HG03558 (cell line): ENCODE results near the gene ABCA4.

Source experiments
- ATAC-seq: cut with Tn5 transposase; IDR thresholded peaks from one replicate; pipeline ENCODE4 v1.9.1; 2021; ENCODE audit warnings: moderate number of reproducible peaks; ENCODE audit not compliant: unreplicated experiment; ENCODE audit errors: extremely low read depth

ABCA4 gene

DNA sequence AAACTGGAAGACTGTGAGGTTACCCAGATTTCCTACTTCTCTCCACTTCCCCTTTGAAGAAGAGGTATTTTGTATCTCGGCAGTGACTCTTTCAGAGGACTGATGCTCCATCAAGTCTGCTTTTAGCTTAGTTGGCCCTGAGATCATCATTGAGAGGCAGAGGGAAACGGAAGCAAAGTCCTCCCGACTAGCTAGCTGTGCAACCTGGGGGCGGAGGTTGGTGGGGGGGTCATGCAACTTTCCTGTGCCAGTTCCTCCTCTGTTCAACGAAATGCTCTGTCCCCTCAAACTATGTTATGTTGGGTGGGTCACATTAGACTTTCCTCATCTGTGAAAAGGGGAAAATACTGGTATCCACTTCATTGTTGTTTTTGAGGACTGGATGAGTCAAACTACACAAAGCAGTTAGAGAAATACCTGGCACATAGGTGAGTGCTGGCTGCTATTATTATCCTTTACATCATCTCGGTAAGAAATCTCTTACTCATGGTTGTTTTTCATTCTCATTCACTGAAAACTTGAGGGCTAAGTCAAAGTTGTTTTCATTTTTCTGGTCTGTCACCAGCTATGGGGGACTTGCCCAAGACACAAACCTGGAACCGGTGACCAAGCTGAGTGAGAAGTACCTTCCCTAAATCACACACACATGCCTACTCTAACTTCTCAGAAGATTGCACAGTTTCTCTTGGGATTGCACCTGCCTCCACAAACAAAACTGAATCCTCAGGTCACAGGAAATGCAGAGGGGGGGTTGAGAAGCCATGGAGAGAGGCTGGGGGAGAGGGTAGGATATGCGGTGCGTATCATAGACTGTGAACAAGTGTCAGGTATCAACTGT is 83.3 kb downstream of the ABCA4 start:
- peak; percentile 41 for ATAC-seq

DNA sequence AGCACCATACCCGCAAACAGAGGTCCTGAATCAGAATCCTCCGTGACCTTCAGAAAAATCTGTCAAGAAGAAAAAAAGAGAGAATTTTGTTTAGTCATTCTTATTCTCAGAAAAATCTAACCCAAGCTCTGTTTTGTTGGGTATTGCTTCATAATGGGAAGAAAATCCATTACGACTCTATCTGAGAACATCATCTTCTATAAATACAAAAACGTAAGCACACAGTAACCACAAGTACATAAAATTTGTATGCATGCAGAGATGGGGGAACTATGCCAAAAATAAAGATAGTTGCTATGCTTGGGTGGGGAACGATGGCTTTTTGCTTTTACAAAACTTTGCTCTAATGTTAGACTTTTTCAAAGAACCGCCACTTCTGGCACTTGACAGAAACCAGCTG is 84.2 kb downstream of the ABCA4 start:
- ATAC-seq = no peak

DNA sequence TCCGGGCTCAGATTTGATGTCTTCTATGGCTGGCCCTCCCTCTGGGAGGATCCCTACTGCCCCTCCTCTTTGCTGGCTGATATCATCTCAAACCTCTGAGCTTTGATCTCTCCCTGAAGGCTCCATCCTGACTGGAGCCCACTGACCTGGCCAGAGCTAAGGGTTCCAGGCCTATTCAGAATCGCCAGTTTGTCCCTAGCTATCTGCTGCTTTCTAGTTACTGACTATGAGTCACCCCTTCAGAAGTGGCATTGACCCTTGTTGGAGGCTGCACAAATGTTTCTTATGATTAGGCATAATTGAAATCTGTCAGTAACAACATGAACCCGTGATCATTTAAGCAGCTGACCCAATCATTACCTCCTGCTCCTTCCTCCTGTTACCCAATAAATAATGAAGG is 87.1 kb downstream of the ABCA4 start:
- ATAC-seq = no peak

DNA sequence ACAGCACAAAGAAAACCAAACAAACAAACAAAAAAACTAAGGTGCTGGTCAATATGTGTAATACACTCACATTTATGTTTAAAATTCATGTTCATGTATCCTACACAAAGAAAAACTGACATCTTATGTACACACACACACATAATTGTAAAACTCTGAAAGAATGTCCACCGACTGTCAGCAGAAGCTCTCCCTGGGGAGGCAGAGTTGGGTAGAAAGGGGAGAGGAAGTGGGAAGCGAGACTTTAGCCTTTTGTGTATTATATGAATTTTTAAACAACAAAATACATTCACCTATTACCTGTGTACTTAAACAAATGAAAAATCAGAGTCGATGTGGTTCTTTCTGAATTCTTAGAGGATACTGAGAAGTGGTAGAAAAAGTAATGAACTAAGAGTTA is 88.3 kb downstream of the ABCA4 start:
- ATAC-seq = no peak

DNA sequence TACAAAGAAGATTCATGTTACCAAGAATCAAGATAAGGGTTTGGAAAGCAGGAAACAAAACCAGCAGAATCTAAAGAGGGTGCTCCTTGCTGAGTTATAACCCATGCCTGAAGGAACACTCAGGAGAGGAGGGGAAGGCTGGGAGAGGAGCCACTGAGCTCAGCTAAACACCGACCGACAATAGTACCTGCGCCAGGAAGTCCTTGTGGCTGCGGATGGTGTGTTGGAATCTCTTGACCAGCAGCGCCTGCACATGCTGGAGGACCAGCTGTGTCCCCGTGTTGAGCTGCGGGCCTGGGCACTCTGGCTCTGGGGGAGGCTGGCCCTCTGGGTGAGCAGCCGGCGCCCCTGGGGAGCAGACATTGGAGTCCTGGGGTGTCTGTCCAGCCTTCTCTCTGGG is 89.4 kb downstream of the ABCA4 start:
- ATAC-seq = no peak

DNA sequence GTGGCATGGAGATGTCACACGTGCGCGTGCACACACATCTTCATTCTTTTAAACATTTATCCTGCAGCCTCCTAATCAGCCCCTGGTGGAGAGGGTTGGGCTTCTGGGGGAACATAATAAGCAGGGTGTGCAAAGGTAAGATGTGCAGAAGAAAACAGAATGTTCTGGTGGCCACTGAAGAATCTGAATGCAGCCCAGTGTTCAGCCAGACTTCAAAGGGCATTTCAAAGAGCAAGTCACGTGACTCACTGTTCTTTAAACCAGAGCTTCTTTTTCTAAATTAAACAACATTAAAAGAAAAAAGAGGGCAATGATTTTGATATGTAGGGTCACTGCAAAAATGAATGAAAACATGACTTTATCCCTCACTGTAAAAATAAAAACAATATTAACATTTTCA is 89.8 kb downstream of the ABCA4 start:
- ATAC-seq = no peak

DNA sequence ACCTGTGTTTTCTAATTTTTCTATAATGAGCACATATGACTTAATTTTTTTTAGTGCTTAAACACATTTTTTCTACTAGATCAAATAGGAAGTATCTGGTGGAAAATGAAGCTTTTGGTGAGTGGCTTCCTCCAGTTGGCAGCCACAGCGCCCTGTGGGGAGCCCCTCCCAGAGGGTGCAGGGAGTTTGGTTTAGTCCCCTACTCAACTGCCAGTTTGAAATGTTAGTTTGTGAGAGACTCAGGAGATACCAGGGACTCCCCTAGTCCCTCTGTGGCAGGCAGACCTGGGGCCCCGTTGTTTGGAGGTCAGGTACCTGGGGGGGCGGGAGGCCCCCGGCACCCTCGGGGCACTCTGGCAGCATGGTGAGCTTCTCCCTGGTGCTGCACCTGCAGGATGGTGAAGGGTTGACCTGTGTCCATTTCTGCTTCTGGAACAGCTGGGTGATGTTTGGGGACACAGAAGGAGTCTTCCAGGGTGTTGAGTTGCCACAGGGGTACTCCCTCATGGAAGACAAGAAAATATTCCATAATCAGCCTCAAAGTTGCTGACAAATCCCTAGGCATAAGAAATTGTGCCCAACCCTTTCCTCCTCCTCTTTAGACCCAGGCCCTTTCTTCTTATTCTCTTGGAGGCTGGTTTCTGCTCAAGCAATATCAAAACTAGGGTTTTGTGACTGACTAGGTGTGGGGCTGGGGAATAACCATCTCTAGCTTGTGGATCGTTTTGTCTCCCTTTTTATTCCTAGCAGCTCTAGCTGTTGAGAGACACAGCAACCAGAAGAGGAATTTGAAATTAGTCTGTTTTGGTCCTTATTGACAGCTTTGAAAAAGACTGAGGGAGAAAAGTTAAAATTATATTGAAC is 91.6 kb downstream of the ABCA4 start:
- no peak for ATAC-seq

DNA sequence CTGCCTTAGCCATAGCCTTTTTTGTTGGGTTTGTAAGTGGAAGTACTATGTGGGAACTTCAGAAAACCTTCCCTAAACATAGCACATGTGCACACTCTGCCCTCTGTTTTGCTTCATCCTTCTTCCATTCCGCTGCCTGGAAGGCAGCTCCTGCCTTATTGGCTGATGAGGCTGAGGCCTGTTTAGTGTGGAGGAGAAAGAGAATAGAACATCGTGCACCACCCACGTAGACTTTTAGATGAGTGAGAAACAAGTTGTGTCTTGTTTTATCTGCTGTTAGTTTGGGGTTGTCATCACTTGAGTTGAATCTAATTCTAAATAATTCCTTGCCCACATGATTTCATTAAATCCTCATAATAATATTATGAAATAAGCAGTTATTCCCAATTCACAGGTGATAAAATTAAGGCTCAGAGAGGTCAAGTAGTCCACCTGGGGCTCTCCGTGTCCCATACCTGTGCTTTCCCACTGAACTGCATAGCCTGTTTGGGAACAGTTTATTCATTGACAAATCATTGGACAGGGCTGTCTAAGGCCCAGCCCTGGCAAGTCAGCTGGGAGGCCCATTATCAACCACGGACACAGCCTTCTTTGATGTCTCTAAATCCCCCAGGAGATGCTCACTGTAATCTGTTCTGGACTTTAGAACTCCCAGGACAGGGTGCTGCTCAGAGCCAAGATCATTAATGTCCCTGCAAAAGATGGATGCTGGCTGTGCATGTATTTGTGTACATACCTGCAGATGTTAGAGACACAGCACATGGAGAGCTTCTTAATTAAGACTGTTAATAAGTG is 93.0 kb downstream of the ABCA4 start:
- no peak for ATAC-seq

DNA sequence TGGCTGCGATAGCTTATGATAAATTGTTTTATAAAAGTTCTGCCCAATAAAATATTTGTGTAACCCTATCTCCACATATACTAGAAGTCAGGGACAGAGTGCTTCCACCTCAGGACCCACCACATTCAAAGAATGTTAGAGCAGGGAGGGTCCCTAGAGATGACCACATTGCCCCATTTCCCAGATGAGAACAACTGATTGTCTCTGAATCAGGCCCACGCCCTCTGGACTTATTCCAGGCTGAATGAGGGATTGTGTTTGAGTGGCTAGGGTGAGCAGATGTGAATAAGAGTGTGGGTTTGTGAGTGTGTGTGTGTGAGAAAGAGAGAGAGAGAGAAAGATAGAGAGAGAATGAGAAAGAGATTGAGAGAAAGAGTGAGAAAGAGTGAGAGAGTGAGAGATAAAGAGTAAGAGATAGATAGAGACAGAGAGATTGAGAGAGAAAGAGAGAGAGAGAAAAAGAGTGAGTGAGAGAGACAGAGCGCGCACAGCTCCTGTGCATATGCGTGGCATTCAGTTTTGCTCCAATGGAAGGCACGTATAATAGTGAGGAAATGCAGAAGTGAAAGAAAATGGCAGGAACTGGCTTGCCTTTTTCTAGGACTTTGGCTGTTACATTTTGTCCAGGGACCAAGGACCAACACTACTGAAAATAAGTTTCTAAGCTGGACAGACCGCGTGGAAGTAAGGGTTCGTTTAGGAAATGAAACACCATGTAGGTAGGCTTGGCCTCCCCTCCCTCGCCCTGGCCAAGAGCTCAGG is 94.1 kb downstream of the ABCA4 start:
- ATAC-seq = no peak

DNA sequence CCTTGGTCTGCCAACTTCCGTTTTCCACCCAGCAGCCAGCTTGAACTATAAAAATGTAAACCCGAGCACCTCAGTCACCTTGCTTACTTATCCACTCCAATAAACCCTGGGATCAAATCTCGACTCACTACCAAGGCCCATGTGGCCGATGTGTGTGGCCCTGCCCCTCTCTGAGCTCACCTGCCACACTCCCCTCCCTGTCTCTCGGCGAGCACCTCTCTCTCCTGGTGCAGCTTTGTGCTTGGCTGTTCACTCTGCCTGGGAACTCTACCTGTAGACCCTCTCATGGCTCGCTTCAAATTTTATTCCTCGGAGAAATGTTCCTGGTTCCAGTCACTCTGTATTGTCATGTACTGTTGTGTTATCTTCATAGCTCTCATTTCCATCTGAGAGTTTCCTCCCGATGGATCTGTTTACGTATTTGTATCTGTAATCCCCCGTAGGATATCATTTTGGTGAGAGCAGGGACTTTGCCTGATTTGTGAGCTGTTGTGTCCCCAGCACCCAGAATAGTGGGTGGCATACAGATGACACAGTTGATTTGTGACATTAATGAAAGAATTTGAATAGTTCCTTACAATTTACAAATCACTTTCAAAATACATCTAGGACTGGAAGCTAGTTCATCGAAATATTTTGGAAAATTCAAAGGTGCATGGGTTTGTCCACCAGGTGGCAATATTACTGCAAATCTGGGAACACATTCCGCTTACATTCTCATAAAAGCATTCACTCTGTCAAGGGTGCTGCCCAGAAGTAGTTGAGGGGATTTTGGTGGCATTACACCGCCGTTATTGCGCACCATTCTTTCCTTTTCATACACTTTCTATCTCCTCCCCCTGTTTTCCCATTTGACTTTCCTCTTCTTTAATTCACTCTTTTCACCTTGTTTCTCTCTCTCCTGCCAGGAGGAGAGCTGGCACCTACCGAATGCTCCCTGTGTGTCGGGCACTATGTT is 95.3 kb downstream of the ABCA4 start:
- no peak for ATAC-seq

DNA sequence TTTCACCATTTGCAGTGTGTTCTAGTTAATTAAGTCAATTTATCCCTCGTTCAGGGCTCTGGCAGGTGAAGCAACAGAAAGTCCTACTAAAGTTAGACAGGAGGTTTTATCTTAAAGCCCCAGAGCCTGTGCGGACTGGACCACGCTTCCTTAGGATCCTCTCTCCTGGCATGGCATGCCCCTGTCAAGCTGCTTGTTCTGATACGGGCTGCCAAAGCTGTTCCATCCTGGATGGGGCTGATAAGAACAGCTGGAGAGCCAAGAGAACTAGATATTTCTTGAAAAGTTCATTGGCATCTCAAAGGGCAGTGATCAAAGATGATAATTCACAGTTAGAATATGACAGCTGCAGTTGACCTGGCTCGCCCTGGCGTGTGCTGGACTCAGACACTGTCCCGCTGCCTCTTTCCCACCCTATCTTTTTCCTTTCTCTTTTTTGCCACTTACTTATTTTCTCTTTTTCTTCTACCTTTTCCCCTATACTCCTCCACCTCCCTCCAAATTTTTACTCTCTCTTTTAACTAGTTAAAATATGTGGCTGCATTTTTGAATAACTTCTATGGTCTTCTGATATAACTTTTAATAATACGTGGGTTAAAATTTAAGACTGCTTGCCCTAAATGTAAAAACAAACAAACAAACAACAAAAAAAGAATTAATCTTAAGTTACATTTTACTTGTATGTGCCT is 96.7 kb downstream of the ABCA4 start:
- no peak for ATAC-seq

DNA sequence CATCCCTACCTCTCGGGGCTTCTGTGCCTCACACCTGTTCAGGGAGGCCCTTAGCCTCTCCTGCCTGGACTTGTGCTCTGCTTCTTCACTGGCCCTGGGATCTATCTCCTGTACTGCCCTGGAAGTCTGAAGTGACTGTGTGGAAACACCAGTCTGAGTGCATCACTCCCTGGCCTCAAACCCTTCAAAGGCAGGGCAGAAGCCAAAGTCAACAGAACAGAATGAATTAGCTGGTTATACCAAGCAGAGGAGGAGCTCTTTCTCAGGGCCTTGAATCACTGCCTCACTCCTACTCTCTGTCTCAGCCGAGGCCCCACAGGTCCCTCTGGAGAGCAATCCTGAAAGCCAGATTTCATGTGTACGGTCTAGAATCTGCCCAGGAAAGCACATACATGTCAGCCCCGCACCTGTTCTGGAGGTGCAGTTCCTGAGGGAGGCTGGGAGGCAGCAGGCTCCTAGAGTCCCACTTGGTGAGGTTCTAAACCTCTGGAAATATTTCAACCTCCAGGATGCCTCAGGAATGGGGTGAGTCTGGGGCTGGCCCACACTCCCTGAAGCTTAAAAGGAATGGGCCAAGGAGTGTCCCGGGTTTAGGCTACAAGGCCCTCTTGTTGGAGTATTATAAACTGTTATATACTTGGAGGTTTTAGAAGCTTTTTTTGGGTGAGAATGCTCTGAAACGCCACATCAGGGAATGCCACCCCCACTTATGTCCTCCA is 98.3 kb downstream of the ABCA4 start:
- ATAC-seq = no peak

DNA sequence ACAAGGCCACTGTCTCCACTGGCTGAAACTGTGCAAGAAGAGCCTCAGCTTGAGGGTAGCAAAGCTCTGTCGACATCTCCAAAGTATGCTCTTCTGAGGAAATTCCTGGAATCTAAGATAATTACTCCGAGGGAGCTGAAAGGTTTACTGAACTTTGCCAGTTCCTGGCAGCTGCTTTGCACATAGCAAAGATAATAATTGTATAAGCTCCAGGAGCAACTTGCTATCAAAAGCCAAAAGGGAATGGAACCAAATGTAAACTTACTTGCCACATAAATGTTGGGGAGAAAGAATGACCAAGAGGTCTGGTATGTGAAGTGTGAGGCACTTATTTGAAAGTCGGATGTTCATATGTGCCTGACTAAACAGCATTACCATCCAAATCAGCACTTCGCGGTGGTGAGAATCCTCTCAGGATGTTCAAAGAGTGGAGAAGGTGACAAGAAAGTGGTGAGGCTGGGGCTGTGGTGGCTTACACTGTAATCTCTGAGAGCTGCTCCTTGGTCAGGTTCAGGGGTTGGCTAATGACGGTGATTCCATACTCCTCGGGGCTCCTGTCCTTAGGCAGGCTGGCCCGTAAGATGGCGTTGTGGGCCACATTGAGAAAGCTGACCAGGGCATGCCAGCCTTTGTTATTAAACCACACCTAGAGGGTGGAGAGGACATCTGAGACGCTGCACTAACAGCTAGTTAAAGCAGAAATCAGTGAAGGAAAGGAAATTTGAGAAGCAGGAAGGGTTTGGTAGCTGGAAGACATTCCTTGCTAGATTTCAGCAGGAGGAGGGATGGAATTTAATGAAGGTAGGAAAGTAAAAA is 100.0 kb downstream of the ABCA4 start:
- ATAC-seq = no peak

DNA sequence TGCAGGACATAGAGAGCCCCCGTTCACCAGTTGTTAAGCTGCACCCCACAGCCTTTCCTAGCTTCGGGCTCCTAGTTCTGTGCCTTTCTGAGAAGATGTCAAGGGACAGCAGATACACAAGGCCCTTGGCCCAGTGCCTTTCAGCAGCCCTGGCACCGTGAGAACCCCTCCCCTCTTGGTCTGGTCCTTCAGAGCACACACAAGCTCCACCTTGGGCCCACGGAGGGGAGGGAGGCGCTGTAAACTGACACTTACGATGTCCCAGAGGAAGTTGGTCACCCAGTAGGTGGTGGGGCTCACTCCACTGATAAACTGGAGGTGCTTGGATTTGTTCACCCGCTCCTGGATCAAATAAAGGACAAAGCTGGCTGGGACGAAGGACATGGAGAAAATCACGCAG is 101.6 kb downstream of the ABCA4 start:
- ATAC-seq = no peak

DNA sequence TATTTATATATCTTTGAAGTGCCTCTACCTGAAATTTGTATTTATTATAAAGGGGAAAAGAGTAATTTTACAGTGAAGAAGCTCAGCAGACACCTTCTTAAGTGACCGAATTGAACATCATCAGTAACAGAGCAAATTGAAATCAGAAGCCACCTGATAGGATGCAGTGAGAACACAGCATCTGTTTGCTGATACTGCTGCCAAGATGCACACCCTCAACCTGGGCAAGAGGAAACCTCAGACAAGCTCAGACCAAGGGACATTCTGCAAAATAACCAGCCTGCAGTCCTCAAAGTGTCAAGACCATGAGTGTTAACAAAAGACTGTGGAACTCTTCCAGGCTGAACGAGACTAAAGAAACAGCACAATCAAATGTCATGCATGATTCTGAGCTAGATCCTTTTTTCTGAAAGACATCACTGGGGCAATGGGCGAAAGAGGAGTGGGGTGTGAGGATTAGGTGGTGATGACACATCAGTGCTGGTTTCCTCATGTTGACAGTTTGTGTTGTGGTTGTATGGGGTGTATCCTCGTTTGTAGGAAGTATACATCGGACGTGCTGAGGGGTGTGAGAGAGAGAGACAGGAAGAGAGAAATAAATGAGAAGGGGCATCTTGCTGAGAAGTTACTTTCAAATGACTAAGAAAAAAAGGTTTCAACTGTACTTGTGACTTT is 103.7 kb downstream of the ABCA4 start:
- ATAC-seq = no peak

DNA sequence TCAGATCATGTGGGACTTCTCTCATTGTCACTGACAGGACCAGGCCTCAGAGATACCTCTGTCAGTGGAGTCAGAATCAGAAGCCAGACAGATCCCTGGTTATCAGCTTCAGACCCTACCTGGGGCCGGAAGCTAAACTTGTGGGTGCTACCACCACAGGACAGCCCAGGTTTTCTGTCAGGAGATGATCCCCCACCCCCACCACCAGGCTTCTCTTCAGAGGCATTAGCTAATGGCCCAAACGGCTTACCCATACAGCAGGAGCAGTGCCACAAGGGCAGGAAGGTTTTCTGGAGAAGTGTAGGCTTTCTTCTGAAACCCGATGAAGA is 105.5 kb downstream of the ABCA4 start:
- no peak for ATAC-seq
